ENCODE results near the gene CTNNA3.

GRCh38 chr10:66180581-66181318 is 1515.2 kb downstream of the CTNNA3 start:
- peak; percentile 69 to 70 (median 69) for TF ChIP-seq CTCF (IDR thresholded peaks at IDR 0.05)
- no peak for TF ChIP-seq POLR2A (IDR thresholded peaks at IDR 0.05)

Data from right lobe of liver (tissue), 4 donors.